Breast epithelium (tissue), 3 donors: ENCODE results near the gene ITGB5.

Source experiments
- POLR2A ChIP-seq: fragments of 450-650 bp; IDR thresholded peaks from one replicate; pipeline ENCODE4 v1.6.1; 2016; ENCODE audit warnings: antibody characterized with exemption, mild to moderate bottlenecking, moderate library complexity
- TF ChIP-seq, protein P1 (sequence below), 3 donors: fragments of 450-650 bp; IDR thresholded peaks; one replicate each; pipeline ENCODE4 v1.5.1; 2016 to 2017; ENCODE audit warnings: antibody characterized with exemption in 3 of 3, mild to moderate bottlenecking in 3 of 3, moderate library complexity in 3 of 3

DNA sequence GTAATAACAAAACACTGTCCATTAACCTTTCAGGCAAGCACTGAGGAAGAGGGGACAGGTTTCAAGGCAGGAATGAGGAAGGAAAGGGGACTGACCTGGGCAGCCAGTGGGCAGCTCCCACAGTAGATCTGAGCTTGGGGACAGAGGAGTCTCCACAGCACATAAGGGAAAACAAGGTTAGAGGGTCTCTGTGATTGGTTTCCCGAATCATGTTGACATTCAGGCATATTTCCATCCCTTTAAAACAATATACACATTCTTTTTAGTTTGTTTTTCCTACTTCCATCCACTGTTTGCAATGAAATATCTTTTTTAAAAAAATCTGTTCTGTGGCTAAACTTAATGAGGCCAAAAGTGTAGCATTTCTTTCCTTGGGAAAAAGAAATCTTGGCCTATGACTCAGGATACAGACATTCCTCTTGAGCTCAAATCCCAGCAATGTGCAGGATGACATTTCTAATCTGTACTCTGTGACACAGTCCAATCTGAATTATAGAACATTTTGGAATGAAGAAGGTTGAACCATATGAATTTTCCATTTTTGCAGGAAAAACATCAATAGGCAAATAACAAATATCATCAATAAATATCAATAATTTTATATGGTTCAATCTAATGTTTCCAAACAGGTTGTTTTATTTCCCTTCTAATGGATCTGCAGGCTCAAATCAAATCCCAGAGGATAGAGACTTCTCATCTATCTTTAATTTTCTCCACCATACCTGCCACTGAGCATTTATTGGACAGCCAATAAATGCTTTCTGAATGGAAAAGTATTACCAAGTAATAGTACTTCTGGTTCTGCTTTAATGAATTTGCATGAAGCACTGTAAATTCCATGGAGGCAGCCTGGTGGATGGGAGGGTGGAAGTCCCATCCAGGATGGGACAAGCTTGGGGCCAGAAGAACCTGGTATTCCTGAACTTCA is 54.1 kb downstream of the ITGB5 start:
- TF ChIP-seq, protein P1, sequence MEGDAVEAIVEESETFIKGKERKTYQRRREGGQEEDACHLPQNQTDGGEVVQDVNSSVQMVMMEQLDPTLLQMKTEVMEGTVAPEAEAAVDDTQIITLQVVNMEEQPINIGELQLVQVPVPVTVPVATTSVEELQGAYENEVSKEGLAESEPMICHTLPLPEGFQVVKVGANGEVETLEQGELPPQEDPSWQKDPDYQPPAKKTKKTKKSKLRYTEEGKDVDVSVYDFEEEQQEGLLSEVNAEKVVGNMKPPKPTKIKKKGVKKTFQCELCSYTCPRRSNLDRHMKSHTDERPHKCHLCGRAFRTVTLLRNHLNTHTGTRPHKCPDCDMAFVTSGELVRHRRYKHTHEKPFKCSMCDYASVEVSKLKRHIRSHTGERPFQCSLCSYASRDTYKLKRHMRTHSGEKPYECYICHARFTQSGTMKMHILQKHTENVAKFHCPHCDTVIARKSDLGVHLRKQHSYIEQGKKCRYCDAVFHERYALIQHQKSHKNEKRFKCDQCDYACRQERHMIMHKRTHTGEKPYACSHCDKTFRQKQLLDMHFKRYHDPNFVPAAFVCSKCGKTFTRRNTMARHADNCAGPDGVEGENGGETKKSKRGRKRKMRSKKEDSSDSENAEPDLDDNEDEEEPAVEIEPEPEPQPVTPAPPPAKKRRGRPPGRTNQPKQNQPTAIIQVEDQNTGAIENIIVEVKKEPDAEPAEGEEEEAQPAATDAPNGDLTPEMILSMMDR (IDR thresholded peaks at IDR 0.05) = no peak
- no peak for TF ChIP-seq POLR2A
